KG1 (cell line): ENCODE results near the gene LMF1.

ENCODE experiments used
- DNase-seq: peaks from one replicate; lab custom pipeline; 2025; lab: John Stamatoyannopoulos, UW

Gene LMF1

GRCh38 chr16:984736-985636 lies 14.2 kb upstream of the LMF1 start:
- no peak for DNase-seq

GRCh38 chr16:984121-984694 lies 13.4 kb upstream of the LMF1 start:
- DNase-seq = no peak

DNA sequence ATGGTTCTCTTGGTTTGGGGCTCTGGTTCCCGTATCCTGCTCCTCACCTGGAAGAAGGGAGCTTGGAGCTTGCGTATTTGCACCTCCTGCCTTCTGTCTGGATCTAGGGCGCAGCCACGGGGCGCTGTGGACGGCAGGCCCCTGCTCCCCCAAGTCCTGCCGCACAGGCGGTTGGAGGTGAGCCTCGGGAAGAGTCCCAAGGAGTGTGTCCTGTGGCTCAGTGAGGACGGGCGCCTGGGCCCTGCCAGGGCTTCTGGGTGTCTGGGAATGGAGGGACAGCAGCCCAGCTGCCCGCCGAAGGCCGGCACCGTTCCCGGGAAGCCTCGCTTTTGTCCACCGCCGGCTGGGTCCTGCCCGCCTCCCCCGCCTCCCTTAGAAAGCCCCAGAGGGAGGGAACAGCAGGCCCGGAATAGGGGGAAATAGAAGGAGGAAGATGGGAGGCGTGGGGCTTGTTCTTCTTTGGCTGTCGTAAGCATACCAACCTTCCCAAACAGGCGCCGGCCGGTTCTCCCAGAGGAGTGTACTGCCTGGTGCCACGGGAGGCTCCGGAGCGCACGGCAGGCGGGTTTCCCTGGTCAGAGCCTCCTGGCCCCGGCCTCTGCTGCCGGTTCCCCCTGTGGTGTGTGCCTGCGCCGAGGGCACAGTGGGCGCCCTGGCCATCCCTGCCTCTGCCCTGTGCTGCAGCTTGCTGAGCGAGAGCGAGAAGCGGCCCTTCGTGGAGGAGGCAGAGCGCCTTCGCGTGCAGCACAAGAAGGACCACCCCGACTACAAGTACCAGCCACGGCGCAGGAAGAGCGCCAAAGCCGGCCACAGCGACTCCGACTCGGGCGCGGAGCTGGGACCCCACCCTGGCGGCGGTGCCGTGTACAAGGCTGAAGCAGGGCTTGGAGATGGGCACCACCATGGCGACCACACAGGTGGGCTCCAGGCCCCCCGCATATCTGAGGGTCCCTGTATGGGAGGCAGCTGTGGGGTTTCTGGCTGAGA lies 12.6 kb upstream of the LMF1 start:
- no peak for DNase-seq

- no peak for DNase-seq
Measured at GRCh38 chr16:982145-983043, 11.6 kb upstream of the LMF1 start.

DNA sequence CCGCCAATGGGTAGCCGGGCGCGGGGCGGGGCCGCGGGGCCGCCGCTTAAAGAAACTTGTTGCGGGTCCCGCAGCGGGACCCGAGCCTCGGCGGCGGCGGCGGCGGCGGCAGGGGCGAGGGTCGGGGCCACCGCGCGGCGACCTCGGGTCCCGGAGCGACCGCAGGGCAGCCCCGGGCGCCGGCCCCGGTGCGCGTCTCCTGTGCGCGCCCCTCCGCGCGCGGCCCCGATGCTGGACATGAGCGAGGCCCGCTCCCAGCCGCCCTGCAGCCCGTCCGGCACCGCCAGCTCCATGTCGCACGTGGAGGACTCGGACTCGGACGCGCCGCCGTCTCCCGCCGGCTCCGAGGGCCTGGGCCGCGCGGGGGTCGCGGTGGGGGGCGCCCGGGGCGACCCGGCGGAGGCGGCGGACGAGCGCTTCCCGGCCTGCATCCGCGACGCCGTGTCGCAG lies 10.9 kb upstream of the LMF1 start, which contains the start of gene SOX8:
TSS of gene SOX8 (plus strand) at position 76 of the 450 bp plus-strand sequence. CDS start at position 229, 153 bp downstream.
- no peak for DNase-seq

- no peak for DNase-seq
Measured at GRCh38 chr16:980595-980854, 9.7 kb upstream of the LMF1 start.

- no peak for DNase-seq
Measured at GRCh38 chr16:979859-980594, 9.2 kb upstream of the LMF1 start.

GRCh38 chr16:979147-979546 lies 8.4 kb upstream of the LMF1 start:
- DNase-seq = no peak

DNA sequence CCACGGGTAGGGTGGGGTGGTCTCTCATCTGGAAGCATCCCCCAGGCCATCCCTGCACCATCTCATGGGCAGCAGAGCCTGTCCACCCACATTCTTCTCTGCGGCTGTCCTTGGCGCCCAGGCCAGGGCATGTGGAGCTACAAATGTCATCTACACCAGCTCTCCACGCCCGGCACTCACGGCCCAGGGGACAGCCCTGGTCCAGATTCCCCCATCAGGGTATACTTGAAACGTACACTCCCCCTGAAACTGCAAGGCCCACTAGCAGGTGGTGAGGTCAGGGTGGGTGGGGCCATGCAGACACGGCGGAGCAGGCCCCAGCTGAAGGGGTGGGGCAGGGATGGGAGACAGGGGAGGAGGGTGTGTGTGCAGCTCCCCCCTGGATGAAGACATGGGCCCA lies 7.6 kb upstream of the LMF1 start:
- DNase-seq = no peak

GRCh38 chr16:977896-978295 lies 7.1 kb upstream of the LMF1 start:
- no peak for DNase-seq

- no peak for DNase-seq
Measured at GRCh38 chr16:977081-977701, 6.4 kb upstream of the LMF1 start.

- no peak for DNase-seq
Measured at GRCh38 chr16:976389-976931, 5.7 kb upstream of the LMF1 start.

GRCh38 chr16:975291-975690 lies 4.5 kb upstream of the LMF1 start:
- DNase-seq = no peak

DNA sequence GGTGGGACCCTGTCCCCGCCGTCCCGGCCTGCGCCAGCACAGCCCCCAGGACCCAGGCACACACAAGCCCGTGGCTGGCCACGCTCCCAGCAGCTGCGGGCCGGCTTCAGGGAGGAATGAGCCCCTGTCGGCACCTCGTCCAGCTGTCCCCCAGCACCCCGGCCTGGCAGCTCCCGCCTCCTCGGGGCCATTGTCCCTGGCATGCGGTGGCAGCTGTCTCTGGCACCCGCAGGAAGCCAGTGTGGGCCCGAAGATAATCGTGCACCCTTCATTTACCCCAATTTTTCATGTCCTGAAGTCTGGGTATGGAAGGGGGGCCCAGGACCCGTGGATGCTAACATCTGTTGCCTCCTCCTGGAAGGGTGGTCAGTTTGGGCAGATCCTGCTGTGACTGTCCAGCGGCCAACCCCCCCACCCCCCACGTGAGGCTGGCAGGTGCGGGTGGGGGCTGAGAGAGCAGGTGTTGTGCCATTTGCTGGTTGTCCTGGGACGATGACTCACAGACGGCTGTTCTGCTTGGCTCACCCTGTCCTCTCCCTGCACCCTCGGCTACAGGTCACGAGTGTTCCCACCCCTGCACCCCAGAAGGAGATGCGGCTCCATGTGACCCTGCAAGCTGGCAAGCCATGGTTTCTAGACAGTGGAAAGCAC lies 4.0 kb upstream of the LMF1 start:
- DNase-seq = no peak

DNA sequence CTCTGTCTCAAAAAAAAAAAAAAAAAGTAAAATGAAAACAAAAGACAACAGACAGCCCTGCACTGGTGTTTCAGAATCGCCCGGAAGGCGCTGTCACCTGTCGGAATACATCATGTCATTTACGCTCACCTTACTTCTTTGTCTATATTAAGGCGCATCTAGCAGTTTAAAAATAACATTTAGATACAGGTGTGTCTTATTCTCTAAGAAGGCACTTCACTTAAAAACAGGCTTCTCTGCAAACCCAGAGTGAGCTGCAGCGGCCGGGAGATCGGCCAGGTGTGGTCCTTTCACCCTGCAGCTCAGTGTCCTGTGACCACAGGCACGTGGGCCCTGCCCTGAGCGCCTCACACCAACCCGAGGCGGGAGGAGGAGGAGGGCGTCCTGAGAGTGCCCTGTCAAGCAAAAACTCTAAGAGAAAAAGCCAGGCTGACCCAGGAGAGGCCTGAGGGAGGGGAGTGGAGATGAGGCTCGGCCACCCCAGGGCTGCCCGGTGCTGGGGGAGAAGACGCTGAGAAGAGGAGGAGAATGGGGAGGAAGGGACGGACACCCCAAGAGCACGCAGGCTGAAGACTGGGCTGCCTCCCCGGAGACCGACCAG lies 3.3 kb upstream of the LMF1 start:
- no peak for DNase-seq

DNA sequence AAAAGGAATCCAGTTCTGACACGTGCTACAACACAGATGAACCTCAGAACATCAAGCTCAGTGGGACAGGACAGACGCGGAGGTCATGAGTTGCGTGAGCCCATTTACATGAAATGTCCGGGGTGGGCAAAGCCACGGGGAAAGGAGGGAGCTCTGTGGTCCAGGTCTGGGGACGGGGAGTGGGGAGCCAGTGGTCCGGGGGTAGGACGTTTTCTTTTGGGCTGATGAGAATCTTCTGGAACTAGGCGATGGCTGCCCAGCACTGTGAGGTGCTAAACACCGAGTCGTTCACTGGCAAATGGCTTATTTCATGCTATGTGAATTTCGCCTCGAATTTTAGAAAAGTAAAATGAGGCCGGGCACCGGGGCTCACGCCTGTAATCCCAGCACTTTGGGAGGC lies 2.6 kb upstream of the LMF1 start:
- no peak for DNase-seq

- DNase-seq = no peak
Measured at GRCh38 chr16:972316-973002, 1.7 kb upstream of the LMF1 start.

- no peak for DNase-seq
Measured at GRCh38 chr16:971981-972315, 1.2 kb upstream of the LMF1 start.

DNA sequence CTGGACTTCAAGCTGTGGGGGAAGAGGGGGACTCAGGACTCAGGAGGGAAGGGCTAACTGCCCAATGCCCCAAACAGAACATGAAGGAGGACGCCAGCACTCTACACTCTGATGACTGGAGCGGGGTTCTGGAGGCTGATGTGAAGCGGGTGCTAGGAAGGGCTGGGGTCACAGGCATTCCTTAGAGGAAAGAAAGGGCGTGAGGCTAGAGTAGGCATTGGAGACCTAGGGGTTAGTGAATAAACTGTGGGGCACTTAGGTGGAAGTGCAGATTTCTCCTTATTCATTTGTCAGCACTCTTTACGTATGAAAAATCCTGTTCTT lies 760 bp upstream of the LMF1 start:
- DNase-seq = no peak
